Muscle of back (tissue), 11 donors: Measurements from ENCODE around the gene SLC5A5. TPM values are rescaled to one million over a fixed set of nuclear protein-coding genes. Genes with fewer than 3 reads are reported as not detected.

Source experiments
- DNase-seq, 3 donors: peaks; one replicate each; pipeline versions ENCODE4 v3.0.0 to v3.0.0-alpha.2; 2013
- polyA plus RNA-seq, 10 donors: library from polyadenylated mRNA; unstranded; fragments of 120-200 nt; gene quantifications; one replicate each; pipeline ENCODE4 v1.2.1, GENCODE V29; 2013; ENCODE audit not compliant: insufficient read length in 10 of 10

Gene SLC5A5
- polyA plus RNA-seq, 10 donors: 0.06 to 0.11 (median 0.10) TPM; not detected in 6

DNA sequence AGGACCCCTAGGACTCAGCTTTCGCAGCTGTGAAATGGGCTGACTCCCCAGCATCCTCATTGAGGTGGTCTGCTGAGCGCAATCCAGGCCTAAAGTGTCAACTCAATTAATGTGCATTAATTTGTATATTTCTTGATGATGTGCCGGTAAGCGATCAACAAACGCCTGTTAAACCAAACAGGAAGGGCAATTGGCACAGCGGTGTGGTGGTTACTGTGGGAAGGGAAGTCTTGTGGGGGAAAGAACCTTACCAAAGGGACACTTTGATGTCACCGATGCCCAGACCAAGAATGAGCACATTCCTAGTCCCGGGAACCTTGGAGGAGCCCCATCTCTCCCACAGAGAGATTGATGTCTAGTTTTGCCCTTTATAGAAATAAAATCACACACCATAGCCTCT, 25.6 kb upstream of the SLC5A5 start:
- DNase-seq: no peak

DNA sequence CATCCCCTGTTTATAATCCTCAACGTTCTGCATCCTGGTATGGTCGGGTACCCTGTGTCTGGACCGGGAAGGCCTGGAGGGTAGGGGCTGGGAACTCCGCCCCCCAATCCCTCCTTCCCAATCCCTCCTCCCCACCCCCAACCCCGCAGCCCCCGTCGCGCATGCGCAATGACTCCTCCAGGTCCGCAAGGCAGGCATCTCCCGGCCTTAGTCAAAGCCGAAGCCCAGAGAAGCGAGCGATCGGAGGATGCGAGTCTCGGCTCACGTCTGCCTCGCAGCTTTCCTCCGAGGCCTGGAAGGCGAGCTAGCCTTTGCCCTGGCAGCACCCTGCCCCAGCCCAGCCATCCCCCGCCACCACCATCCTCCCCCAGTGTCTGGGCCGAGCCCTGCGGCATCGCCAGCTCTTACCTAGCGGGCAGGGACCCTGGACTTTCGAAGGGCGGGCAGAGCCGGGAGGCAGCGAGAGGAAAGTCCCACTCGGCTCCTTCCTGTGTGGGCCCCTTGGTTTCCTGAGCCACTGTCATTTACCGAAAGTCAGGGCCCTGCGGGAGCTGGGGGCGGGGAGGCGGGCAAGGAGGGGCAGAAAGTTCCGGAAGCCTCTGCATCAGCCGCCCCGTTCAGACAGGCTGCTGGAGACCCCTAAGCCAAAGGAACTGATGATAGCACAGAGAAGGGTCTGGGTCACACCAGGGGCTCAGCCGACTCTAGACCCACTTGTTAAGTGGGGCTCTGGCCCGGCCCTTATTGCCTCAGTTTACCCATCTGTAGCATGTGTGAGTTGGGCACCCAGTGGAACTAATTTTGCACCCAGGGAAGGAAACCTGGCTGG, 24.0 kb upstream of the SLC5A5 start, which contains the start of gene JAK3:
TSS of gene JAK3 (minus strand) at position 445 of the 829 bp plus-strand sequence. CDS start 3,565 bp downstream, outside the sequence.
- peak; percentile 62 to 87 (median 81) for DNase-seq

GRCh38 chr19:17848595-17849292, 23.0 kb upstream of the SLC5A5 start:
- DNase-seq: no peak

DNA sequence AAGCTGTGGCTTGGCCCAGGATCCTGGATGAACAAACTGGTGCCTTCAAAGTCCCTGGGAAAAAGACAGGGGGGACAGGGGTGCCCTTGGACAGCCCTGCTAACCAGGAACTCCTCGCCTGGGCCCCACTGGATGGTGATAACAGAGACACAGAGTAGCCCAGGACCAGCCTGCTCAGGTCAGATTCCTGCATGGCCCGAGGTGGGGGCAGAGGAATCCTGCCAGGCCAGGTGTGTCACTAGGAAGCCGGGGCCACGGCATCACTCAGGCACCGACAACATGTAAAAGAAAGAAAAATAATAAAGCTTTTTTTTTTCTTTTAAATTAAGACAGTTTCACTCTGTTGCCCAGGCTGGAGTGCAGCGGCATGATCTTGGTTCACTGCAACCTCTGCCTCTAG, 17.7 kb upstream of the SLC5A5 start:
- DNase-seq: no peak

- DNase-seq: peak; percentile 47 to 88 (median 84)
These were observed 16.2 kb upstream of the SLC5A5 start for GRCh38 chr19:17855280-17856152.

DNA sequence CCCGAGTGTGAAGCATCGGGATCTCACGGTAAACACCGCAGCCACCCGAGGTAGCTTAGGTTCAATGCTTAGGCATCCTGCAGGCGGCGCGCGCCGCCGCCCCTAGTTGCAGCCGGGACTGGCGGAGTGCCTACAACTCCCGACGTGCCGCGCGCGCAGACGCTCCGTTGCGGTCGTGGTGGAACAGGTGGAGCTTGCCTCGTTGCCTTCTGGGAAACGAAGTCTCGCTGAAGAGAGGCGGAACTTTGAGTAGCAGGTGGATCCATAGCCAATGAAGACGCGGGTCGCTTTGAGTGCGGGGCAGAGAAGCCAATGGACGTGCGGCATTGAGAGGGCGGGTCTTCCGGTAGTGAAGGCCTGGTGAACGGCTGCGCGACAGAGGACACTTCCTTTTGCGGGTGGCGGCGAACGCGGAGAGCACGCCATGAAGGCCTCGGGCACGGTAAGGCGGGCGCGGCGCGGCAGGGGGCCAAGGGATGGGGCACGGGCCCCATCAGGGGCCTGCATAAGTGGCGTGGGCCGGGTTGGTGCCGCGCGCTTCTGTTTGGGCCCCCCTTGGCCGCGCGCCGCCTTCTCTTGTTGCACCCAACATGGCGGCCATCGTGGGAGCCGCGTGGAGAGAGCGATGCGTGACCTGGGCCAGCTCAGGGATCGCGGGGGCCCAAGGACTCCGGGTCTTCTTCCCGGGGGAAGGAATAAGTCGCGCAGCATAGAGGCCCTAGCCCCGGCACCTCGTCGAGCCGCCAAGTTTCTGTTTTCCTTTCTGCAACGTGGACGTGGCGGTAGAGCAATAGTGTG, 12.0 kb upstream of the SLC5A5 start, which contains the start of gene RPL18A:
TSS of gene RPL18A (plus strand) at position 378 of the 798 bp plus-strand sequence. CDS start at position 425, 47 bp downstream.
- DNase-seq: peak; percentile 99 to 100 (median 100)

- no peak for DNase-seq
These were observed 11.3 kb upstream of the SLC5A5 start for GRCh38 chr19:17860331-17860992.

DNA sequence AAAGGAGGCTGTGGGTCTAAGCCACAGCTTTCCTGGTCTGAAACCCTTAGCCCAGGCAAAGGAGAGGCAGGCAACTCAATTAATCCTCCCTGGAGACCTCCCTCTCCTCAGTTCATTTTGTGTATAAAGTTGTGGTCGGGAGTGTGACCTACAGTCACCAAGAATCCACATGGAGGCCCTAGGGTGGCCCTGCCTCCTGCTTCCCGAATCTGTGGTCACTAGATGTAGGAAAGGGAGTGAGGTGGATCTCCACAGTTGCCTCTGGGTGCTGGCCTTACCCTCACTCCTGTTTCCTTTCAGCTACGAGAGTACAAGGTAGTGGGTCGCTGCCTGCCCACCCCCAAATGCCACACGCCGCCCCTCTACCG, 10.8 kb upstream of the SLC5A5 start:
- DNase-seq: no peak

DNA sequence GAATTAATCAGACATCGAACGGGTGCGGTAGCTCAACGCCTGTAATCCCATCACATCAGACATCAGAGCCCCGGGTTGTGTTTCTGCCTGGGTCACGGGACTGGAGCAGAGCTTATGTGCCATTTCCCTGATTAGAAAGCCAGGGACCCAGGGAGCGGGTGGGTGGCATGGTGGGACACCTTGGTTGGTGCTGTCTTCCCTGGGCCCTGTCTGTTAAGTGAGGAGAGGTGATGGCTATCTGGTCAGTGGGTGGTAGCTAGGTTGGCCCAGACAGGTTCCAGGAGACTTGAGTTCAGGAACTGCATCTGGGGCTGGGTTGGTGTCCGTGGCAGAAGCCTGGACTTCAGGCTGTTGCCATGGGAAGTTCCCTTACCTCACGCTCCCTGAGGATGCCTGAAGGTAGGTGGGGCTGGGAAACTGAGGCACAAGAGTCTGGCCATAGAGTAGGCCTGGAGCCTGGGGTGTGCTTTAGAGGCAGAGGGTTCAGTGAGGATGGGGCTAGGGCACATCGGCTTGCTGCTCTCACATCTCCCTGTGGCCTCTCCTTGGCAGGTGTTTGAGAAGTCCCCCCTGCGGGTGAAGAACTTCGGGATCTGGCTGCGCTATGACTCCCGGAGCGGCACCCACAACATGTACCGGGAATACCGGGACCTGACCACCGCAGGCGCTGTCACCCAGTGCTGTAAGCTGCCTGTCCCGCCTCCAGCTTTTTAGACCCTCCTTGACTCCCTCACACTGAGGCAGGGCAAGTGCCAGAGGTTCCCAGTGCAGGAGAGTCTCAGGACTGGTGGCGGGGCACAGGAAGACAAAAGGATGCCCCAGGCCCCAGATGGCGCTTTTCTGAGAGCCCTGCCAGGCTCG, 10.0 kb upstream of the SLC5A5 start:
- no peak for DNase-seq

DNA sequence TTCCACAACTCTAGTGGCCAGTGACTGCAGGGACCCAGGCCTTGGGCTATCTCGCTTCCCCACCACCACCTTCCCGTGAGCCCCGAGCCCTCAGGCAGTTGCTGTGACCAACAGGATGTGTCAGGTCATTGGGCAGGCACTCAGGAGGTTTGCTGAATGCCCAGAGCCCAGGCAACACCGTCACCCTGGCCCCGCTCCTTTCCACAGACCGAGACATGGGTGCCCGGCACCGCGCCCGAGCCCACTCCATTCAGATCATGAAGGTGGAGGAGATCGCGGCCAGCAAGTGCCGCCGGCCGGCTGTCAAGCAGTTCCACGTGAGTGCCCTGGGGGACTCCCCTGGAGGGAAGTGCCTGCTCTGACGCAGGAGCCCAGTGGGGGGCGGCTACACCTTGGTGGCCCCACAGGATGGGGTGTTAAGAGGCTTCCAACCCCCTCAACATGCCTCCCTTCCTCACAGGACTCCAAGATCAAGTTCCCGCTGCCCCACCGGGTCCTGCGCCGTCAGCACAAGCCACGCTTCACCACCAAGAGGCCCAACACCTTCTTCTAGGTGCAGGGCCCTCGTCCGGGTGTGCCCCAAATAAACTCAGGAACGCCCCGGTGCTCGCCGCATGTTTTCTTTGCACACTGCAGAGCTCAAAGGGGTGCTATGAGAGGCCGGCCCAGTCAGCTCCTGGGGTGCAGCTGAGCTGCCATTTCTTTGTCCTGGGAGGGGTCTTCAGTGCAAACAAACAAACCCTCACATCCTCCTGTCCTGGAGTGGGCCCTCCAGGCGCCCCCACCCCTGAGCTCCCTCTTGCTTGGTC, 8.8 kb upstream of the SLC5A5 start:
- DNase-seq: no peak

- no peak for DNase-seq
These were observed 8.1 kb upstream of the SLC5A5 start for GRCh38 chr19:17863520-17864182.

GRCh38 chr19:17865364-17866311, 6.1 kb upstream of the SLC5A5 start:
- no peak for DNase-seq

DNA sequence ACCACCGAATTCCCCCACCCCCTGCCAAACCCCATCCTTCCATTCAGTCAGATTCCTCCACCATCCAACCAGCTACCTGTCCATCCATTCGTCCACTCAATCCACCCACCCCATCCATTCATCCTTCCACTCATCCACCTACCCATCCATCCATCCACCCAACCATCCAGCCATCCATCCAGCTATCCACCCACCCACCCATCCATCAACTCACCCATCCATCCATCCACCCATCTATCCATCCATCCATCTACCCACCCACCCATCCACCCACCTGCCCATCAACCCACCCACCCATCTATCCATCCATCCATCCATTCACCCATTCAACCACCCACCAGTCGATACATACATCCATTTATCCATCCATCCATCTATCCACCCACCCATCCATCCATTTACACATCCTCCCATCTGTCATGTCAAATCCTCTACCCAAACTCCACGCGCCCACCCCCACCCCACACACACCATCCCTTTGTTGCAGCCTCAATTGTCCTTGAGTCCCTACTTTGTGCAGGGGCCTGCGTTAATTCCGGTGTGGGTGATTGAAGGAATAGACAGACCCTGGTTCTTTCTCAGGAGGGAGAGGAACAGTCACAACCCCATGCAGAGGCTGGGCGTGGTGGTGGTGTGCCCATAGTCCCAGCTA, 5.3 kb upstream of the SLC5A5 start:
- no peak for DNase-seq

DNA sequence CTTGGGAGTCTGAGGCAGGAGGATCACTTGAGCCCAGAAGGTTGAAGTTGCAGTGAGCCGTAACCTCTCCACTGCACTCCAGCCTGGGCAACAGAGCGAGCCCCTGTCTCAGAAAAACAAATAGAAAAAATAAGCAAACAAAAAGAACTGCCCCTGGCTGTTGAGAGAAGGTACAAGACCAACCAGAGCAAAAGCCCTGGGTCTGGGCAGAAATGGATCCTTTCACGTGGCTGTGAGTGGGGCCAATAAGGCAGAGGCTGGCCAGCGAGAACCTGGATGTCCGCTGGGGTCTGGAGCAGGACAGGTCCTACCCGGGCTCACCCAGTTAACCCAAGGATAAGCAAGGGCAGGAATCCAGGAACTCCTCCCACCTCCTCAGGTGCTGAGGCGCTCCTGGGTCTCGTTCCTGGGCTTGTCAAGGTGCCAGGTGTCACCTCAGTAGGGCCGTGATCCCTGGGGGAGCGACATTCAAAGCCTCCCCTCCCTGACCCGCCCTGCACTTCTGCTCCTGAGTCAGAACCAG, 4.7 kb upstream of the SLC5A5 start:
- DNase-seq: no peak

DNA sequence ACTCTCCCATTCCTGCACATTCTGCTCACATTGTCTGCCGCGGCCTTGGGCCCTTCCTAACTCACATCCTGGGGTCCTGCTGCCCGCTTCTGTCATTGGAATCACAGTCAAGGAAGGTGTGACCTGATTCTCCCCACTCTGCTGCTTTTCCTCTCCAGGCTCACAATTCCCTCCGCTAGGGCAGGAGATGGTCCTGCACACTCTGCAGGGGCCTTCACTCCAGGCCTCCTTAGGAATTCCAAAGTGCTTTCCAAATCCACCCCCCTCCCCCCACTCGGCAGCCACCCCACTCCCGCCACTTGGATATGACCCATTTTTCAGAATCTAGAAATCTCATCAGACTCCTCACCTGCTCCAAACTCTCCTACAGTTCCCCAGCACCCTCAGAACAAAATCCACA, 3.1 kb upstream of the SLC5A5 start:
- no peak for DNase-seq

DNA sequence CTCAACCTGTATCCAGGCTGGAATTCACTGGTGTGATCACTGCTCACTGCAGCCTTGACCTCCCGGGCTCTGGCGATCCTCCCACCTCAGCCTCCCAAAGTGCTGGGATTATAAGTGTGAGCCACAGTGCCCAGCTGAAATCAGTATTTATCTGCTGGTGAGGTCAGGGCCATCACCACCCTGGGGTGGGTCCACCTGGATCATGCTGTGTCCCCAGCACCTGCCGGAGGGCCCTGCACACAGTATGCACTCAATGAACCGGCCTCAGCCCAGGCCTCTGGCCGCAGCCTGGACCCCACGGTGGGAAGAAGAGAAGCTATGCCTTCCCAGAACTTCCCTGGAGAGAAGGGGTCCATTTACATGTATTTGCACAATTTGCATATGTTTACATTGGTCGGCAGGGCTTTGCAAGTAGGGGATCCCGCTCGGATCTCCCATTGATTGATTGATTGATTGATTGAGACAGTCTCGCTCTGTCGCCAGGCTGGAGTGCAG, 2.6 kb upstream of the SLC5A5 start:
- DNase-seq: no peak
